ENCODE data around the gene ZNF654.

DNA sequence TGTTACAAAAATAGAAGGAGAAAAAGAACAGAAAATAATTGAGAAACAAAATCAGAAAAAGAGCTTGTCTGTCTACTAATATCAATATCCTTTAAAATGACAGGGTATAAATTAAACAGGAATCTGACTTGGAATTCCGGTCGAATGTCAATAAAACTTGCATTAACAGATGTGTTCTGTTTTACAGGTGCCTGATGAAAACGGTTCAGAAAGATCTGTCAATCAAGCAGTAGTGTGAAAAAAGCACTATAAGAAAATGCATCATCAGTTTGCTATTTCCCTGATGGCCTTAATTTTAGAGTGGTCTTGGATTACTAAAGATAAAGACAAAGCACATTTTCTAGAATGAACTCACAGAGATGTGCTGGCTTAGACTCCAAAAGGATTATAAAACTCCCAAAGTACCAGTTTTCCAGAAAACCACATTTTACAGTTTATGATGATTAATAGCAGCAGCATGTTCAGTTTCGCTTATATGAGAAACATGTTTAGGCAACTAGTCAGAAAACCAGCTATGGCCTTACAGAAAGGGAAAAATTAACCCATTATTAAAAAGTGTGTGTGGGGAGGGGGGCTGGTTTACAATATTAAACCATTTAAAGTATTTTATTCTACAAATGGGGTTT lies 82.5 kb downstream of the ZNF654 start:
- TF ChIP-seq, protein P1, sequence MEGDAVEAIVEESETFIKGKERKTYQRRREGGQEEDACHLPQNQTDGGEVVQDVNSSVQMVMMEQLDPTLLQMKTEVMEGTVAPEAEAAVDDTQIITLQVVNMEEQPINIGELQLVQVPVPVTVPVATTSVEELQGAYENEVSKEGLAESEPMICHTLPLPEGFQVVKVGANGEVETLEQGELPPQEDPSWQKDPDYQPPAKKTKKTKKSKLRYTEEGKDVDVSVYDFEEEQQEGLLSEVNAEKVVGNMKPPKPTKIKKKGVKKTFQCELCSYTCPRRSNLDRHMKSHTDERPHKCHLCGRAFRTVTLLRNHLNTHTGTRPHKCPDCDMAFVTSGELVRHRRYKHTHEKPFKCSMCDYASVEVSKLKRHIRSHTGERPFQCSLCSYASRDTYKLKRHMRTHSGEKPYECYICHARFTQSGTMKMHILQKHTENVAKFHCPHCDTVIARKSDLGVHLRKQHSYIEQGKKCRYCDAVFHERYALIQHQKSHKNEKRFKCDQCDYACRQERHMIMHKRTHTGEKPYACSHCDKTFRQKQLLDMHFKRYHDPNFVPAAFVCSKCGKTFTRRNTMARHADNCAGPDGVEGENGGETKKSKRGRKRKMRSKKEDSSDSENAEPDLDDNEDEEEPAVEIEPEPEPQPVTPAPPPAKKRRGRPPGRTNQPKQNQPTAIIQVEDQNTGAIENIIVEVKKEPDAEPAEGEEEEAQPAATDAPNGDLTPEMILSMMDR (conservative IDR thresholded peaks at IDR 0.05; ENCODE audit: low read length), result no peak
- TF ChIP-seq EZH2phosphoT487 (IDR thresholded peaks at IDR 0.05; ENCODE audit: borderline replicate concordance), result no peak

All from Loucy (cell line).